H1 (cell line): ENCODE data around the gene FHIT. TPM values are rescaled to one million over a fixed set of nuclear protein-coding genes. Genes with fewer than 3 reads are reported as not detected.

Source experiments
- CTCF ChIA-PET: fragments of 300-600 bp; sonication (Branson Sonifier 250); formaldehyde crosslinking; loops from one replicate; lab custom pipeline; 2021; ENCODE audit not compliant: partially characterized antibody; lab: Charles Lee
- POLR2A ChIA-PET: fragments of 300-600 bp; sonication (Branson Sonifier 250); formaldehyde crosslinking; loops from one replicate; lab custom pipeline; 2021; ENCODE audit warnings: inconsistent platforms; ENCODE audit not compliant: partially characterized antibody; lab: Charles Lee
- DNase-seq, 2 experiments: peaks; one replicate each; pipeline versions ENCODE4 v3.0.0 to v3.0.0-alpha.2; 2010 to 2022; ENCODE audit warnings: low spot score in 2 of 2, low read depth in 1 of 2, mixed read lengths in 1 of 2
- FAIRE-seq: peaks from 2 replicates; lab custom pipeline; 2011; peaks lifted over from hg19 to GRCh38; lab: Jason Lieb, UNC
- H2AFZ ChIP-seq: 2 replicates; pipeline ENCODE4 v1.8.1; 2012; ENCODE audit warnings: low read length, inconsistent platforms
- H2AK5ac ChIP-seq: 2 replicates; pipeline ENCODE4 v1.6.1; 2013; ENCODE audit warnings: low read depth, low read length
- H2BK120ac ChIP-seq: replicated peaks from 2 replicates; pipeline ENCODE3; 2013; ENCODE audit warnings: low read depth, low read length, inconsistent platforms
- H2BK12ac ChIP-seq: 2 replicates; pipeline ENCODE4 v1.6.1; 2013; ENCODE audit warnings: low read depth, low read length
- H2BK15ac ChIP-seq: 2 replicates; pipeline ENCODE4 v1.6.1; 2013; ENCODE audit warnings: low read length
- H2BK20ac ChIP-seq: 2 replicates; pipeline ENCODE4 v1.6.1; 2013; ENCODE audit warnings: low read length
- H2BK5ac ChIP-seq: 2 replicates; pipeline ENCODE4 v1.6.1; 2013; ENCODE audit warnings: low read depth, low read length
- H3K14ac ChIP-seq: 2 replicates; pipeline ENCODE4 v1.6.1; 2013; ENCODE audit warnings: inconsistent platforms; ENCODE audit not compliant: insufficient read length
- H3K18ac ChIP-seq: 2 replicates; pipeline ENCODE4 v1.6.1; 2013; ENCODE audit warnings: low read length; ENCODE audit errors: extremely low read depth
- H3K23ac ChIP-seq: 2 replicates; pipeline ENCODE4 v1.6.1; 2013; ENCODE audit warnings: inconsistent platforms; ENCODE audit not compliant: insufficient read length
- H3K23me2 ChIP-seq: 2 replicates; pipeline ENCODE4 v1.6.1; 2013; ENCODE audit warnings: low read depth, low read length
- H3K27ac ChIP-seq: 2 replicates; pipeline ENCODE4 v1.6.1; 2011; ENCODE audit warnings: low read depth, low read length, inconsistent platforms
- H3K27me3 ChIP-seq, 4 experiments: replicated peaks in 1 of 4; 1 replicate in 1 of 4; 2 replicates in 3 of 4; pipeline versions ENCODE4 v1.6.1 to v1.8.1; 2011 to 2013; ENCODE audit warnings: low read length in 3 of 4, mild to moderate bottlenecking in 3 of 4, inconsistent platforms in 2 of 4, mixed read lengths in 2 of 4, moderate library complexity in 1 of 4; ENCODE audit not compliant: control insufficient read depth in 3 of 4, insufficient read depth in 3 of 4; ENCODE audit errors: extremely low read depth in 1 of 4
- H3K36me3 ChIP-seq, 4 experiments: 2 replicates each; pipeline versions ENCODE4 v1.6.1 to v1.8.1; 2011 to 2013; ENCODE audit warnings: mild to moderate bottlenecking in 4 of 4, low read length in 3 of 4, moderate library complexity in 2 of 4, control low read depth in 1 of 4, inconsistent platforms in 1 of 4; ENCODE audit not compliant: insufficient read depth in 4 of 4, control insufficient read depth in 2 of 4
- H3K4ac ChIP-seq: replicated peaks from 2 replicates; pipeline ENCODE3; 2013; ENCODE audit warnings: low read length, low read depth, mixed read lengths, inconsistent platforms; ENCODE audit not compliant: insufficient read length
- H3K4me1 ChIP-seq, 4 experiments: replicated peaks in 1 of 4; 1 replicate in 1 of 4; 2 replicates in 3 of 4; pipeline versions ENCODE4 v1.6.1 to v1.8.1; 2011 to 2013; ENCODE audit warnings: low read length in 3 of 4, inconsistent platforms in 2 of 4, mixed read lengths in 1 of 4; ENCODE audit not compliant: insufficient read depth in 4 of 4, control insufficient read depth in 3 of 4
- H3K4me2 ChIP-seq, 2 experiments: 2 replicates each; pipeline versions ENCODE4 v1.6.1 to v1.8.1; 2011 to 2013; ENCODE audit warnings: low read depth in 2 of 2, low read length in 2 of 2, control low read depth in 1 of 2, inconsistent platforms in 1 of 2, mild to moderate bottlenecking in 1 of 2; ENCODE audit not compliant: insufficient read depth in 1 of 2
- H3K4me3 ChIP-seq, 4 experiments: fragments of 200-600, 300-600 bp in 1 of 4; sonication (generic), shearing (Covaris generic), sonication (Bioruptor Twin) in 1 of 4; 2 replicates each; pipeline versions ENCODE4 v1.5.1 to v1.8.1; 2011 to 2016; ENCODE audit warnings: low read length in 4 of 4, low read depth in 3 of 4, control low read depth in 2 of 4, inconsistent platforms in 2 of 4, mild to moderate bottlenecking in 2 of 4, mixed read lengths in 1 of 4, moderate library complexity in 1 of 4; ENCODE audit not compliant: insufficient read depth in 2 of 4; ENCODE audit errors: extremely low read depth in 1 of 4
- H3K56ac ChIP-seq: replicated peaks from 2 replicates; pipeline ENCODE3; 2013; ENCODE audit warnings: low read depth, mild to moderate bottlenecking, mixed read lengths, low read length, inconsistent platforms; ENCODE audit not compliant: insufficient read length
- H3K79me1 ChIP-seq: 2 replicates; pipeline ENCODE4 v1.6.1; 2013; ENCODE audit warnings: low read depth, low read length, control low read depth
- H3K79me2 ChIP-seq, 2 experiments: 2 replicates each; pipeline versions ENCODE4 v1.6.1 to v1.8.1; 2012 to 2013; ENCODE audit warnings: low read length in 2 of 2, mild to moderate bottlenecking in 2 of 2, inconsistent platforms in 1 of 2; ENCODE audit not compliant: insufficient read depth in 2 of 2, control insufficient read depth in 1 of 2
- H3K9ac ChIP-seq, 4 experiments: replicated peaks in 1 of 4; 1 replicate in 1 of 4; 2 replicates in 3 of 4; pipeline versions ENCODE4 v1.6.1 to v1.8.1; 2011 to 2013; ENCODE audit warnings: low read depth in 3 of 4, low read length in 3 of 4, control low read depth in 2 of 4, mild to moderate bottlenecking in 2 of 4, moderate library complexity in 2 of 4, inconsistent platforms in 1 of 4; ENCODE audit errors: extremely low read depth in 1 of 4
- H3K9me3 ChIP-seq, 2 experiments: 2 replicates each; pipeline versions ENCODE4 v1.6.1 to v1.8.1; 2012 to 2013; ENCODE audit warnings: mild to moderate bottlenecking in 2 of 2, moderate library complexity in 2 of 2, control low read depth in 1 of 2, inconsistent platforms in 1 of 2, low read depth in 1 of 2, low read length in 1 of 2, mixed read lengths in 1 of 2; ENCODE audit not compliant: insufficient read depth in 2 of 2
- H4K20me1 ChIP-seq, 2 experiments: replicated peaks in 1 of 2; 2 replicates each; pipeline versions ENCODE3 to v1.8.1; 2011 to 2013; ENCODE audit warnings: inconsistent platforms in 2 of 2, low read length in 2 of 2, mild to moderate bottlenecking in 1 of 2; ENCODE audit not compliant: insufficient read depth in 2 of 2, control insufficient read depth in 1 of 2
- H4K5ac ChIP-seq: 2 replicates; pipeline ENCODE4 v1.6.1; 2013; ENCODE audit warnings: low read length, low read depth, mixed read lengths, inconsistent platforms; ENCODE audit not compliant: insufficient read length
- H4K8ac ChIP-seq: 2 replicates; pipeline ENCODE4 v1.8.0; 2013; ENCODE audit warnings: mild to moderate bottlenecking, moderate library complexity, low read length, inconsistent platforms; ENCODE audit not compliant: insufficient read depth; ENCODE audit errors: extremely low read depth
- H4K91ac ChIP-seq: replicated peaks from 2 replicates; pipeline ENCODE3; 2013; ENCODE audit warnings: low read length, mixed read lengths, inconsistent platforms; ENCODE audit not compliant: insufficient read length
- BCL11A ChIP-seq, 2 experiments: IDR thresholded peaks; one replicate each; pipeline ENCODE4 v1.6.1; 2011; ENCODE audit warnings: low read depth in 2 of 2, low read length in 2 of 2, mild to moderate bottlenecking in 2 of 2
- RNF2 ChIP-seq: fragments of 200-900, 300-1000 bp; sonication (generic); IDR thresholded peaks from 2 replicates; pipeline ENCODE4 v1.7.1; 2016; ENCODE audit warnings: borderline replicate concordance, low read depth, mild to moderate bottlenecking, antibody characterized with exemption, low read length; ENCODE audit not compliant: poor library complexity, severe bottlenecking; ENCODE audit errors: missing control alignments
- WGBS, 2 experiments: shearing (Covaris generic) in 1 of 2; methylation state at CpG; one replicate each; pipeline versions ENCODE4 v1.1.6 to v1.1.7; 2013 to 2015; ENCODE audit warnings: low lambda C conversion rate in 2 of 2, mixed read lengths in 2 of 2, inconsistent platforms in 1 of 2, low coverage in 1 of 2, missing lambda C conversion rate in 1 of 2; ENCODE audit not compliant: insufficient replicate concordance in 2 of 2, insufficient coverage in 1 of 2, insufficient read length in 1 of 2; ENCODE audit errors: extremely low coverage in 1 of 2, missing lambda C conversion rate in 1 of 2; 5-methylcytosine and 5-hydroxymethylcytosine counted together
- polyA plus RNA-seq, 7 experiments: library from polyadenylated mRNA; depleted of rRNA in 3 of 7; stranded (reverse) in 5 of 7; unstranded in 2 of 7; fragments of >200 nt in 5 of 7; fragments of 200-250 nt in 2 of 7; gene quantifications; 1 replicate in 5 of 7; 2 replicates in 1 of 7; 4 replicates in 1 of 7; pipeline versions ENCODE4 v1.2.1 to v1.2.3, GENCODE V29; 2011 to 2013; ENCODE audit warnings: missing spikeins in 2 of 7, mixed read lengths in 2 of 7
- total RNA-seq: library from RNA; stranded (reverse); fragmentation: NEBNext Ultra II Directional; extraction: Animal tissue kit (Norgen Biotek cat#: 25700); gene quantifications from 2 replicates; pipeline ENCODE4 v1.2.1, GENCODE V29; 2021

Gene FHIT
- total and polyA plus RNA-seq, 2 of the 8 experiments (the other 6 are each of a cell fraction or from before 2014, with no cell fraction given) = 1.2 to 3.2 TPM

GRCh38 chr3:60444898-60445437 lies 806.3 kb downstream of the FHIT start:
- Histone ChIP-seq H3K4ac (no peak overlapping the region), H4K91ac (no peak overlapping the region), H3K79me2 (no peaks in the 10 kb centered on the region), H3K79me1 (no peaks in the 10 kb centered on the region), H3K23me2 (no peaks in the 10 kb centered on the region), H3K27me3 (no peaks in the 10 kb centered on the region), H3K18ac (no peak overlapping the region), H3K36me3 (no peaks in the 10 kb centered on the region), H2BK15ac (no peak overlapping the region), H4K5ac (no peak overlapping the region), H3K9ac (no peak overlapping the region), H4K8ac (no peak overlapping the region), H3K4me1 (peaks cover 0 to under 1% (median 0%) of the 10 kb centered on the region in 4 experiments; a peak in 1 of 7 replicates), H2BK5ac (no peak overlapping the region), H2BK120ac (no peak overlapping the region), H2BK12ac (no peak overlapping the region), H3K4me3 (no peak overlapping the region), H3K4me2 (no peak overlapping the region), H3K56ac (no peak overlapping the region), H2BK20ac (no peak overlapping the region), H2AK5ac (no peak overlapping the region), H3K9me3 (no peaks in the 10 kb centered on the region), H3K14ac (no peak overlapping the region), H3K27ac (no peak overlapping the region), H4K20me1 (no peaks in the 10 kb centered on the region), H2AFZ (no peak overlapping the region), H3K23ac (no peak overlapping the region)
- CTCF ChIA-PET = interaction anchor here (0.6 to 1.4 kb wide), 2 partner anchors 13 to 50 kb away, joined by 3 read pairs; no protein-coding TSS in a partner anchor
- 69% methylated on average over 5 of the region's 5 CpGs; no CpG with 5 or more reads in 1 of the 2 experiments for WGBS, 2 experiments
- DNase-seq (no peak), FAIRE-seq (no peak)
- POLR2A ChIA-PET = no interaction called here
- TF ChIP-seq BCL11A (IDR thresholded peaks at IDR 0.05; ENCODE audit: low read depth in 2 of 2, low read length in 2 of 2) = no peak
- TF ChIP-seq RNF2 = no peak
